Measurements from ENCODE around the gene BCO1.

Gene BCO1

DNA sequence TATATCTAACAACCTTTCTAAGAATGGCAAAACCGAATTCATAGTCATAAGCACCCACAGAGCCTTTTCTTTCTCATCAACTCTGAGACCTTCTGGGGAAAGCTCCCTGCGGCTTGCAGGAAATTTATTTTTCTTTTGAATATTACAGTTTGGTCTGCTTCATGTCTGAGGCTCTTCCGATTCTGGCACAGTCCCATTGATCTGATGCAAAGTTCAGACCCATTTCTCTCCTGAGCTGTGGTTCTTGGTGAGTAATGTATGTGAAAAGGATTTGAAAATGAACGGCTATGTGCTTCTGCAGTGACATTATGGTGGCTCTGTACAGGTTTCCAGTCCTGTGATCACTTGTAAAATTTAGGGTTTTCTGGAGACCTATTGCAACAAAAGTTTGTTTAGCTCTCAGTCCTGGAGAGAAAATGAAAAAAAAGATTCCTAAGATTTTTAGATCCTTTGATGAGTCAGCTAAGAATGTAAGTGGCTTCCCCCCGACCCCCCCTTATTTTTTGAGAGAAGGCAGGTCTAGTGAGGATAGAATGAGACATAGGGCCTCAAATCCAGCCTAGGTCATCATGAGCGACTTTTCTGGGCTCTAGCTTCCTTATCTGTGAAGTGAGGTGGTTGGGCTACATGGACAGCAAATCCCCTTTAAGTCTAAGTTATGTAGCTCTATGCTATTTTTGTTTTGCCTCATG lies 80.9 kb downstream of the BCO1 start:
- no peak for DNase-seq

DNA sequence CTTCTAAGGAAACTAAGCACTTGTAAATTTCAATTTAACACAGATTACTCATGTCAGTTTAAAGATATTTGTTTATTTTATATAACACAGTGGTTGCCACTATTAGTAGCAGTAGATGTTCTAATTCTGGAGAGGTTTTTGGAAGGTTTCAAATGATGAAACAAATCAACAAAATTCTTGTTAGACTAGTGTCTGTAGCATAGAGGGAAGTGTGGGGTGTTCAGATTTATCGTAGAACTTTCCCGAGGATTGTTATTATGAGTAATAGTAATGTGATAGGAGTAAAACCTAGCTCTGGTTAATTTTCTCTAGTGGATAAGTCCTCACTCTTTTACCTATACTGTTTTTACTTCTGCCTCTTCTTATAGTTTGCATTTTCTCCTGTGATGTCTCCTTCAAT lies 82.5 kb downstream of the BCO1 start:
- no peak for DNase-seq

DNA sequence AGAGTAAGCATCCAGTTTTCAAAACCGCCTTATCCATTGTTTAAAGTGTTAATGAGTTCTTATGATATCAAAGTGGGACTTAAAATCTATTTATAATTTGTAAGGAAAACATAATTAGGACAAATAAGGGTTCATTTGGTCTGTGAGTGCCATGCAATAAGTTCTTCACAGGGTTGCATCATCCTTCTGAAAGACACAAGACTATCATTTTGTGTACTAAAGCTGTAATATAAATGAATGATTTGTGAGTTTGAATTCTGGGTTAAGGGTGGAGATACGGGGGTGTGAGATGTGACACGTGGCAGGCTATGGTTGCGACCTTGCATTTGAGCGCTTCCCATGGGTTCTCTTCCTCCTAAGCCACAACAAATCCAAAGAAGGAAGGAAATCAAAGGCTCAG lies 83.0 kb downstream of the BCO1 start:
- DNase-seq: no peak

DNA sequence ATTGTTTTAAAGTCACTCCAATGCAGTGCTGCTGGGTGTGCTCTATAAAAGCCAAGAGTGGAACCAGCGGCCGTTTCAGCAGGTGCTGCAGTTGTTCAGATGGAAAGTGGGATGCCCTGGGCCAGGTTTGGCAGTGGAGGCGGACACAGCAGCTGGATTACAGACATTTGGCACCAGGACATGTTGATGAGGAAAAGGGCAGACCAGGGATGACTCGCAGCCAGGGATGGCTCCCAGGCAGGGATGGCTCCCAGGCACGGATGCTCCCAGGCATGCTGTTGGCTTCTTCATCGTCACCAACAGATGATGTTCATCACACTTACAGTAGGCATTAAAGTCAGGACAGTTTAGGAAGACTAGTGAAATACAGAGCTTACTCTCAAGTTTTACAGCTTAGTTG lies 86.3 kb downstream of the BCO1 start:
- DNase-seq: no peak

DNA sequence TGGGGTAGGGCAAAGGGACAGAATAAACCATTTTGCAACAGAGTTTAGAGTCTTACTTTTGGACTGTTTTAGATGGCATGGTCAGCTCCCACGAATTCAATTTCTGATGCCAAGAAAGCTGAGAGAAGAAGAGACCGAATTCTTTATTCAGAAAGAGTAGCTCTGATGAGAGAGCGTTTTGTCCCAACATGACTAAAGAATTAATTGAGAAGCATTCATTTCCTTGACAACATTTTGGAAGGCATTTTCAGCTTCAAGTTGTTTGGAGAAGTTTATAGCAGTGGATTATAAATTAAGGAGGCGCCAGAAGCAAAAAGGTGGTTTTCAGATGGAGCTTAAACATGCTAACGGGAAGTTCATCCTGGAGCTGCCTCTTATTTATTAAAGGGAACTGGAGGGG lies 88.5 kb downstream of the BCO1 start:
- no peak for DNase-seq

DNA sequence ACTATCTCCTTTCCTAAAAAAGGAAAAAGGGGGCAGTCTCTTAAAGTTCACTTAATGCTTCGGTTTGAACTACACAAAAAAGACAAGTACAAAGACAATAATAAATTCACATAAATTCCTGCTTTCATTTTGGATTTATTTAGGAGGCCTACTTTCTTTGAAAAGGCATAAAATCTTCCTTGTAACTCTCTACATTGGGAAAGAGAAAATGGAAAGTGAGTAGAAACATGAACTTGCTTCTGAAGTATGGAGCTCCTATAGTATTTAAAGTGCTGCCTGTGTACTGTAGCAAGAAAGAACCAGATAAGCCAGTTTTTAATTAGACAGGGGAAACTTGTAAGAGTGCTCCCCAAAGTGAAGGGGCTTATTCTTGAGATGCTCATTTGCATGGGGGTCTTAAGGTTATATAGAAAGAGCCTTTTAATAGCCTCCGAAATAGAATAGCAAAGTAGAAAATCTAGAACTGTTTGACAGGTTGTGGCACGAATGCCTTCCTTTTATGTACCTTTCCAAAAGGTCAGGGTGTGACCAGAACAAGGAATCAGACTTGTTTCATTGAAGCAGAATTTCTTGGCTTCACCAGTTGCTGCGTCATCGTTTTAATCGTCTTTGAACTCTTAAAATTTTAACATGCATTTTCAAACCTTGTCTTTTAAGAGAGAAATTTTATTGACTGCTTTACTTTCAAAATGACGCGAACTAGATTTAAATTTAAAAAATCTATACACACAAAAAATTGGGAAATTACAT lies 89.1 kb downstream of the BCO1 start:
- DNase-seq: no peak

DNA sequence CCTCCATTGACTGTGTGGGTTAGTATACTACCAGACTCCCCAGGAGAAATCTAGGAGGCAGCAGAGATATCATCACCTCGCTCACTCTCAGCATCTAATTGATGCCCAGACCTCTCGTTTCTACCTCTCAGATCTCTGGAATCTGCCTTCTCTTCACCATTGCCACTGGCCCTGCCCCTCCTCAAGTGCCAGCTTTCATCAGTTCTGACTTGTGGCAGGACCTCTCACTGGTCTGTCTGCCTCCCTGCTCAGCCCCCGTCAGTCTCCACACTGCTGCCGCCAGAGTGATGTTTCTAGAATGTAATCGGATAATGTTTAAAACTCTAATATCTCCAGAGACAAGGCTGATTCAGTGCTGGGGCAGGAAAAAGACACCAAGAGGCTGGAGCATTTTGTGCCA lies 91.5 kb downstream of the BCO1 start:
- DNase-seq: no peak

DNA sequence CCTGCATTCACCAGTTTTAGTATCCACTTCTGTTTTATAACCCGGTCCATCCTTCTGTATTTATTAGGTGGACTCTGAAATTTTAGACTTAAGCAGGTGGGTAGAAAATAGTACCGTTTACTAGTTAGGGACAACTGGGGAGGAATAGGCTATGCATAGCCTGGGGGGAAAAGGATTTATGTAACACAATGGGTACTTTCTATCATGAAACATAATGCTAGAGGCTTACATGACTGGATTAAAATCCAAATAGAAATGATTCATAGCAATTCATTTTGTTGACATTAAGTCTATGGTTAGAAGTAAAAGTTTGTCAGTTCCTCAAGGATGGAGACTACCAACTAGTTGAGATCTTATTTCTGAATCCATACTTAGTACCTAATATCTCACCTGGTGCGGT lies 94.9 kb downstream of the BCO1 start:
- no peak for DNase-seq

DNA sequence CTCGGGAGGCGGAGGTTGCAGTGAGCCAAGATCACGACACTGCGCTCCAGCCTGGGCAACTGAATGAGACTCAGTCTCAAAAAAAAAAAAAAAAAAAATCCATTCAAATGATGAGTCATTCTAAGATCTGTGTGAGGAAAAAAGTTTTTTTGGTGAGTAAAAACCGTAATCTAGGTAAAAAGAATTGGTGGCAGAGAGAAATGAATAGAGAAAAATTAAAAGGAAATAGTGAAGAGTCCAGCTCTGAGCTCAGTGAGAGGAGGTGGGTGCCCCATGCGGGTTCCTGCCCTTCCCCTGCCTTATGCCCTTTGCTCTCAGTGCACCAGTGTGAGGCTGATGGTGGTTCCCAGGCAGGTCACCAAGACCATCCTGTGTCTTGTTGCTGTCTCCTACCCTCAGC lies 97.2 kb downstream of the BCO1 start:
- no peak for DNase-seq

DNA sequence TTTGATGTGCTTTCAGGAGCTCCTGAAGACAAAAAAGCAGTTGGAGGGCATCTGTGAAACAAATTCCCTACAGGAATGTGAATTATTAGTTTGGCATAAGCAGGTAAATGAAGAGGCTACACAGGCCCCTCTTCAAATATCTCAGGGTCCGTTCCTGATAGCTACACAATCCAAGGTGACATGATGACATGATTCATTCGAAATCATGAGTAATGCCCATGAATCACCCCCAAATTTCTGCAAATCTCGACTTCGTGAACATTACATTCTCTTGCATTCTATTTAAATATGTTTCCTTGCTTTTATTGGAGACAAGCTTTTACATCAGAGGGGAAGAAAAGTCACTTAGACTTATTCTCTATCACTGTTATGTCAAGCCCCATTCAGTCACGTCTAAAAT lies 98.6 kb downstream of the BCO1 start:
- no peak for DNase-seq
